HEK293 (cell line): ENCODE measurements around the gene TLE6.

Experiments
- CTCF ChIA-PET: fragments of 350-600 bp; formaldehyde crosslinking; extraction: SDS; loops from one replicate; lab custom pipeline; 2021; ENCODE audit warnings: antibody characterized with exemption; lab: Yijun Ruan, JAX
- POLR2A ChIA-PET: fragments of 300-600 bp; formaldehyde crosslinking; extraction: SDS; loops from one replicate; lab custom pipeline; 2020; ENCODE audit warnings: antibody characterized with exemption, inconsistent platforms; lab: Yijun Ruan, JAX
- H3K27ac ChIP-seq: fragments of 200-500 bp; sonication (Bioruptor generic); 2 replicates; pipeline ENCODE4 v1.5.1; 2014; ENCODE audit warnings: low read depth, low read length, control low read depth, inconsistent platforms; ENCODE audit errors: extremely low read depth
- H3K36me3 ChIP-seq, 2 experiments: fragments of 200-500 bp in 1 of 2; sonication (Bioruptor generic) in 1 of 2; 1 replicate in 1 of 2; 2 replicates in 1 of 2; pipeline ENCODE4 v1.5.1; 2014 to 2017; ENCODE audit warnings: inconsistent platforms in 2 of 2, low read length in 2 of 2; ENCODE audit not compliant: control insufficient read depth in 2 of 2, insufficient read depth in 1 of 2
- H3K4me1 ChIP-seq: fragments of 200-500 bp; sonication (Bioruptor generic); 2 replicates; pipeline ENCODE4 v1.5.1; 2014; ENCODE audit warnings: mild to moderate bottlenecking, low read length, inconsistent platforms; ENCODE audit not compliant: control insufficient read depth, insufficient read depth
- H3K4me3 ChIP-seq: 2 replicates; pipeline ENCODE4 v1.5.1; 2011; ENCODE audit warnings: low read depth, mild to moderate bottlenecking, control low read depth, low read length, moderate library complexity
- H3K9me3 ChIP-seq: fragments of 200-500 bp; sonication (Bioruptor generic); 2 replicates; pipeline ENCODE4 v1.5.1; 2014; ENCODE audit warnings: low read depth, low read length, inconsistent platforms; ENCODE audit not compliant: control insufficient read depth, insufficient read depth
- EGR2 ChIP-seq: fragments of 450-650 bp; formaldehyde crosslinking; IDR thresholded peaks from 2 replicates; pipeline ENCODE4 v1.5.1; 2016; ENCODE audit warnings: low read depth, missing biosample characterization, missing genetic modification characterization
- HIC1 ChIP-seq: fragments of 450-650 bp; formaldehyde crosslinking; IDR thresholded peaks from 2 replicates; pipeline ENCODE4 v1.5.1; 2016; ENCODE audit warnings: missing biosample characterization, missing genetic modification characterization
- HOXD13 ChIP-seq: sonication (generic); formaldehyde crosslinking; IDR thresholded peaks from 2 replicates; pipeline ENCODE4 v1.8.0; 2022; ENCODE audit warnings: missing genetic modification reagents, borderline replicate concordance
- ZFP3 ChIP-seq: fragments of 450-650 bp; formaldehyde crosslinking; IDR thresholded peaks from 2 replicates; pipeline ENCODE4 v1.5.1; 2016; ENCODE audit warnings: low read depth, missing biosample characterization, missing genetic modification characterization
- ZFP37 ChIP-seq: fragments of 450-650 bp; formaldehyde crosslinking; IDR thresholded peaks from 2 replicates; pipeline ENCODE4 v1.5.1; 2016; ENCODE audit warnings: missing biosample characterization, missing genetic modification characterization
- ZNF426 ChIP-seq: fragments of 450-650 bp; formaldehyde crosslinking; IDR thresholded peaks from 2 replicates; pipeline ENCODE4 v1.5.1; 2017; ENCODE audit warnings: missing biosample characterization, missing genetic modification characterization, mild to moderate bottlenecking, inconsistent platforms, moderate library complexity
- ZNF529 ChIP-seq: fragments of 450-650 bp; formaldehyde crosslinking; IDR thresholded peaks from 2 replicates; pipeline ENCODE4 v1.5.1; 2017; ENCODE audit warnings: missing genetic modification characterization, missing biosample characterization; ENCODE audit not compliant: insufficient replicate concordance
- TF ChIP-seq, protein P1 (sequence below): fragments of 450-650 bp; formaldehyde crosslinking; conservative IDR thresholded peaks from 2 replicates; pipeline ENCODE4 v1.5.1; 2016; ENCODE audit warnings: low read depth, missing biosample characterization, missing genetic modification characterization
- TF ChIP-seq, protein P2 (sequence below): fragments of 450-650 bp; formaldehyde crosslinking; IDR thresholded peaks from 2 replicates; pipeline ENCODE4 v1.5.1; 2017; ENCODE audit warnings: missing biosample characterization, missing genetic modification characterization
- TF ChIP-seq, protein P3 (sequence below): fragments of 450-650 bp; formaldehyde crosslinking; IDR thresholded peaks from 2 replicates; pipeline ENCODE4 v1.5.1; 2016; ENCODE audit warnings: missing biosample characterization, missing genetic modification characterization, borderline replicate concordance

The TLE6 gene

GRCh38 chr19:2987797-2988196 is 10.4 kb downstream of the TLE6 start:
- POLR2A ChIA-PET = no interaction called here
- no peaks in the 10 kb centered on the region for H3K9me3 ChIP-seq
- TF ChIP-seq ZFP37 (tag by site-specific recombination) = no peak
- TF ChIP-seq HIC1 (tag by site-specific recombination) = no peak
- TF ChIP-seq EGR2 = no peak
- TF ChIP-seq, protein P1, sequence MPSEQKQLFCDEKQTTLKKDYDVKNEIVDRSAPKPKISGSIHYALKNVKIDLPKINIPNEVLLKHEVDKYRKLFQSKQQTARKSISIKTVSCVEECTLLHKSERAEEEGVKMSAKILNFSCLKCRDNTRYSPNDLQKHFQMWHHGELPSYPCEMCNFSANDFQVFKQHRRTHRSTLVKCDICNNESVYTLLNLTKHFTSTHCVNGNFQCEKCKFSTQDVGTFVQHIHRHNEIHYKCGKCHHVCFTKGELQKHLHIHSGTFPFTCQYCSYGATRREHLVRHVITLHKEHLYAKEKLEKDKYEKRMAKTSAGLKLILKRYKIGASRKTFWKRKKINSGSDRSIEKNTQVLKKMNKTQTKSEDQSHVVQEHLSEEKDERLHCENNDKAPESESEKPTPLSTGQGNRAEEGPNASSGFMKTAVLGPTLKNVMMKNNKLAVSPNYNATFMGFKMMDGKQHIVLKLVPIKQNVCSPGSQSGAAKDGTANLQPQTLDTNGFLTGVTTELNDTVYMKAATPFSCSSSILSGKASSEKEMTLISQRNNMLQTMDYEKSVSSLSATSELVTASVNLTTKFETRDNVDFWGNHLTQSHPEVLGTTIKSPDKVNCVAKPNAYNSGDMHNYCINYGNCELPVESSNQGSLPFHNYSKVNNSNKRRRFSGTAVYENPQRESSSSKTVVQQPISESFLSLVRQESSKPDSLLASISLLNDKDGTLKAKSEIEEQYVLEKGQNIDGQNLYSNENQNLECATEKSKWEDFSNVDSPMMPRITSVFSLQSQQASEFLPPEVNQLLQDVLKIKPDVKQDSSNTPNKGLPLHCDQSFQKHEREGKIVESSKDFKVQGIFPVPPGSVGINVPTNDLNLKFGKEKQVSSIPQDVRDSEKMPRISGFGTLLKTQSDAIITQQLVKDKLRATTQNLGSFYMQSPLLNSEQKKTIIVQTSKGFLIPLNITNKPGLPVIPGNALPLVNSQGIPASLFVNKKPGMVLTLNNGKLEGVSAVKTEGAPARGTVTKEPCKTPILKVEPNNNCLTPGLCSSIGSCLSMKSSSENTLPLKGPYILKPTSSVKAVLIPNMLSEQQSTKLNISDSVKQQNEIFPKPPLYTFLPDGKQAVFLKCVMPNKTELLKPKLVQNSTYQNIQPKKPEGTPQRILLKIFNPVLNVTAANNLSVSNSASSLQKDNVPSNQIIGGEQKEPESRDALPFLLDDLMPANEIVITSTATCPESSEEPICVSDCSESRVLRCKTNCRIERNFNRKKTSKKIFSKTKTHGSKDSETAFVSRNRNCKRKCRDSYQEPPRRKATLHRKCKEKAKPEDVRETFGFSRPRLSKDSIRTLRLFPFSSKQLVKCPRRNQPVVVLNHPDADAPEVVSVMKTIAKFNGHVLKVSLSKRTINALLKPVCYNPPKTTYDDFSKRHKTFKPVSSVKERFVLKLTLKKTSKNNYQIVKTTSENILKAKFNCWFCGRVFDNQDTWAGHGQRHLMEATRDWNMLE (tag by site-specific recombination) = no peak
- TF ChIP-seq ZNF529 (tag by site-specific recombination) = no peak
- H3K27ac ChIP-seq = no peak overlapping the region
- peaks cover 8% of the 10 kb centered on the region for H3K4me1 ChIP-seq
- CTCF ChIA-PET = no interaction called here
- H3K4me3 ChIP-seq = no peak overlapping the region
- no peaks in the 10 kb centered on the region for H3K36me3 ChIP-seq

DNA sequence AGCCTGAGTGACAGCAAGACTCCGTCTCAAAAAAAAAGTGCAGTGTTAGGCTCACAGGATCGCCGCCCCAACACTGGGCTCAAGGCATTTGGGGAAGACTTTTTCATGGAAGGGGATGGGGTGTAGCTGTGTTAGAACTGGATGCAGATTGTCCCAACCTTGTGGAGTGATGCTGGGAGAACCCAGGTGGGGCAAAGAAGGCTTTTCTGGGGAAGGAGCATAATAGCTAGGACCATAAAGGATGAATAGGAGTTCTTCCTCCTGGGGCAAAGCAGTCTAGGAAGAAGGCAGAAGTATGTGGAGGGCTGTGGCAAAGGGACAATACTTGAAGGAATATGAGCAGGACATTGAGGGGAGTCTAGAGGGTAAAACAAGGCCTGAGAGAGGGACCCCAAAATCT is 11.2 kb downstream of the TLE6 start:
- Histone ChIP-seq H3K4me1 (peaks cover 2% of the 10 kb centered on the region; the same call in 1 of the 2 replicates), H3K4me3 (no peak overlapping the region), H3K36me3 (no peaks in the 10 kb centered on the region), H3K27ac (no peak overlapping the region), H3K9me3 (no peaks in the 10 kb centered on the region)
- TF ChIP-seq, protein P2, sequence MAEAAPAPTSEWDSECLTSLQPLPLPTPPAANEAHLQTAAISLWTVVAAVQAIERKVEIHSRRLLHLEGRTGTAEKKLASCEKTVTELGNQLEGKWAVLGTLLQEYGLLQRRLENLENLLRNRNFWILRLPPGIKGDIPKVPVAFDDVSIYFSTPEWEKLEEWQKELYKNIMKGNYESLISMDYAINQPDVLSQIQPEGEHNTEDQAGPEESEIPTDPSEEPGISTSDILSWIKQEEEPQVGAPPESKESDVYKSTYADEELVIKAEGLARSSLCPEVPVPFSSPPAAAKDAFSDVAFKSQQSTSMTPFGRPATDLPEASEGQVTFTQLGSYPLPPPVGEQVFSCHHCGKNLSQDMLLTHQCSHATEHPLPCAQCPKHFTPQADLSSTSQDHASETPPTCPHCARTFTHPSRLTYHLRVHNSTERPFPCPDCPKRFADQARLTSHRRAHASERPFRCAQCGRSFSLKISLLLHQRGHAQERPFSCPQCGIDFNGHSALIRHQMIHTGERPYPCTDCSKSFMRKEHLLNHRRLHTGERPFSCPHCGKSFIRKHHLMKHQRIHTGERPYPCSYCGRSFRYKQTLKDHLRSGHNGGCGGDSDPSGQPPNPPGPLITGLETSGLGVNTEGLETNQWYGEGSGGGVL (tag by site-specific recombination) = no peak
- TF ChIP-seq ZFP3 (tag by site-specific recombination) = peak; percentile 93
- ChIA-PET CTCF (interaction anchor here (1.6 kb wide), 1 partner anchor 120 kb away, joined by 5 read pairs; no protein-coding TSS in a partner anchor), POLR2A (no interaction called here)

DNA sequence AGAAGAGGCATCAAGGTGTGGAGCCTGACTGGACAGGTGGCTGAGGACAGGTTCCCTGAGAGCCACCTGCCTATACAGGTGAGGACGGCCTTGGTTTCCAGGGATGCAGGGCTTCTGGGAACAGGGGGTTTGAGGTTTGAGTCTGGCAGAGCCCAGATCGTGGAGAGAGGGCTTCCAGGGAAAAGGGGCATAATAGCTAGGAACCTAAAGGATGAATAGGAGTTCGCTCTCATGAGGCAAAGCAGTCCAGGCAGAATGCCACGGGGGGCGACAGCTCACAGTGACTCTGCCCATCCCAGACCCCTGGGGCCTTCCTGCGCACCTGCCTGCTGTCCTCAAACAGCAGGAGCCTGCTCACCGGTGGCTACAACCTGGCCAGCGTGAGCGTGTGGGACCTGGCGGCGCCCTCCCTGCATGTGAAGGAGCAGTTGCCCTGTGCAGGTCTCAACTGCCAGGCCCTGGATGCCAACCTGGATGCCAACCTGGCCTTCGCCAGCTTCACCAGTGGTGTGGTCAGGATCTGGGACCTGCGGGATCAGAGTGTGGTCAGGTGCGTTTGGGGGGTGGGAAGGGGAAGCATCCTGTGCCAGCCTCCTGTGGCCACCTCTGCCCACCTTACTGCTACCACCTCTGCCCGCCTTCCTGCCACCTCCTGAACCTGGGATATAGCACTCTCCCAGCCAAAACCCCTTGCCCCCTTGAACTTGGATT is 12.0 kb downstream of the TLE6 start:
- Histone ChIP-seq H3K36me3 (no peaks in the 10 kb centered on the region), H3K27ac (0 out of 2 replicates have a peak overlapping the region, but pooled peaks have one; percentile 24), H3K4me1 (no peaks in the 10 kb centered on the region), H3K4me3 (no peak overlapping the region), H3K9me3 (no peaks in the 10 kb centered on the region)
- TF ChIP-seq ZNF426 (tag by site-specific recombination) (no peak), HOXD13 (no peak), ZFP3 (tag by site-specific recombination) (peak; percentile 86), HIC1 (tag by site-specific recombination) (peak; percentile 89)
- TF ChIP-seq, protein P3, sequence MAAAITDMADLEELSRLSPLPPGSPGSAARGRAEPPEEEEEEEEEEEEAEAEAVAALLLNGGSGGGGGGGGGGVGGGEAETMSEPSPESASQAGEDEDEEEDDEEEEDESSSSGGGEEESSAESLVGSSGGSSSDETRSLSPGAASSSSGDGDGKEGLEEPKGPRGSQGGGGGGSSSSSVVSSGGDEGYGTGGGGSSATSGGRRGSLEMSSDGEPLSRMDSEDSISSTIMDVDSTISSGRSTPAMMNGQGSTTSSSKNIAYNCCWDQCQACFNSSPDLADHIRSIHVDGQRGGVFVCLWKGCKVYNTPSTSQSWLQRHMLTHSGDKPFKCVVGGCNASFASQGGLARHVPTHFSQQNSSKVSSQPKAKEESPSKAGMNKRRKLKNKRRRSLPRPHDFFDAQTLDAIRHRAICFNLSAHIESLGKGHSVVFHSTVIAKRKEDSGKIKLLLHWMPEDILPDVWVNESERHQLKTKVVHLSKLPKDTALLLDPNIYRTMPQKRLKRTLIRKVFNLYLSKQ (tag by site-specific recombination) = no peak
- POLR2A ChIA-PET = no interaction called here
- CTCF ChIA-PET = interaction anchor here (1.6 kb wide), 1 partner anchor 119 kb away, joined by 5 read pairs; no protein-coding TSS in a partner anchor
